Heart left ventricle (tissue), 16 donors: ENCODE measurements around the gene ZFAND3. TPM values are rescaled to one million over a fixed set of nuclear protein-coding genes. Genes with fewer than 3 reads are reported as not detected.

ENCODE experiments used
- ATAC-seq, 4 donors: fragments of 200-7000 bp; cut with Tn5 transposase; one replicate each; pipeline ENCODE4 v1.9.1; 2020 to 2022; ENCODE audit warnings: moderate library complexity in 4 of 4, mild to moderate bottlenecking in 3 of 4, moderate number of reproducible peaks in 1 of 4
- DNase-seq, 5 donors: peaks; one replicate each; pipeline ENCODE4 v3.0.0-alpha.2; 2020
- H3K27ac ChIP-seq, 12 donors: fragments of 200-600 bp; sonication (generic) in 4 of 12; one replicate each; pipeline versions ENCODE4 v1.5.0 to v1.8.0; 2016 to 2022; ENCODE audit warnings: mild to moderate bottlenecking in 2 of 12
- H3K27me3 ChIP-seq, 9 donors: fragments of 200-600 bp; sonication (generic) in 2 of 9; one replicate each; pipeline versions ENCODE4 v1.5.1 to v1.8.0; 2016 to 2022; ENCODE audit warnings: mild to moderate bottlenecking in 3 of 9
- H3K36me3 ChIP-seq, 9 donors: fragments of 200-600 bp; sonication (generic) in 2 of 9; one replicate each; pipeline versions ENCODE4 v1.5.0 to v1.8.0; 2018 to 2022; ENCODE audit warnings: mild to moderate bottlenecking in 2 of 9
- H3K4me1 ChIP-seq, 12 donors: fragments of 200-600 bp; sonication (generic) in 4 of 12; one replicate each; pipeline versions ENCODE4 v1.5.0 to v1.8.0; 2016 to 2022; ENCODE audit warnings: mild to moderate bottlenecking in 3 of 12
- H3K4me3 ChIP-seq, 12 donors: fragments of 200-600 bp; sonication (generic) in 4 of 12; one replicate each; pipeline versions ENCODE4 v1.5.0 to v1.8.0; 2017 to 2022; ENCODE audit warnings: mild to moderate bottlenecking in 9 of 12, moderate library complexity in 4 of 12
- H3K9me3 ChIP-seq, 12 donors: fragments of 200-600 bp; sonication (generic) in 4 of 12; one replicate each; pipeline versions ENCODE4 v1.5.0 to v1.8.0; 2016 to 2022; ENCODE audit warnings: mild to moderate bottlenecking in 1 of 12
- POLR2A ChIP-seq, 2 donors: fragments of 450-650 bp; IDR thresholded peaks; one replicate each; pipeline ENCODE4 v1.6.1; 2017; ENCODE audit warnings: antibody characterized with exemption in 2 of 2, mild to moderate bottlenecking in 2 of 2, moderate library complexity in 2 of 2
- WGBS, 4 donors: extraction: QIAGEN DNeasy Blood & Tissue Kit in 2 of 4; methylation state at CpG; one replicate each; pipeline versions ENCODE4 v1.1.5 to v1.1.7; 2013 to 2018; 5-methylcytosine and 5-hydroxymethylcytosine counted together
- intact Hi-C, 10 donors: fragments of 100-400 bp; cut with DNase I; formaldehyde crosslinking; loops; one replicate each; pipeline versions ENCODE4 v1.11.1 to v1.14.2; 2022
- polyA plus RNA-seq, 2 donors: library from polyadenylated mRNA; stranded (reverse); fragments of 200-250 nt; gene quantifications; one replicate each; pipeline ENCODE4 v1.2.3, GENCODE V29; 2013
- total RNA-seq, 9 donors: library from RNA; depleted of rRNA in 2 of 9; stranded (reverse); fragments of >200 nt in 2 of 9; fragmentation: NEBNext Ultra II Directional in 3 of 9; extraction: Animal tissue kit (Norgen Biotek cat#: 25700) in 3 of 9; gene quantifications; one replicate each; pipeline versions ENCODE4 v1.1.0 to v1.2.4, GENCODE V29; 2016 to 2023
- TF ChIP-seq, protein P1 (sequence below), 12 donors: fragments of 200-600 bp; sonication (generic) in 4 of 12; IDR thresholded peaks; one replicate each; pipeline versions ENCODE4 v1.5.0 to v1.8.0; 2018 to 2022; ENCODE audit warnings: antibody characterized with exemption in 12 of 12, mild to moderate bottlenecking in 5 of 12
- donor health status: ischemic (EF 13 %, LVEDD 7.1; RV severe dilation, severe dysfunction).
- donor health status: healthy with polysubstance abuse.
- donor health status: DM: no; HTN: yes; CAD: no.
- donor health status: DM: no; HTN: no; CAD: no.
- donor health status: ischemic (EF 25% LVEDD 6.9; RV normal size, moderate dysfunction).
- donor health status: ischemic (EF 25% LVEDD 5.7; RV mildly dilated, moderate dysfunction).
- donor health status: healthy.
- donor health status: DM: yes; HTN: yes; CAD: no.
- donor health status: ischemic (EF 35%, LVEDD 5.7; RV mildly dilated, moderate dysfunction).
- donor health status: nonischemic (EF 11% LVEDD 7.7; RV severe dilation, severe dysfunction).
- donor health status: DM: yes; HTN: yes; CAD: no.
- donor health status: PGD.
- donor health status: ischemic (EF 29% LVEDD 5.4; RV normal size, mild dysfunction).
- donor health status: nonischemic (EF 23%, LVEDD 6.1; RV moderate dilation, normal function).

ZFAND3 gene
- total and polyA plus RNA-seq, 11 donors = 29.1 to 114 (median 88.2) TPM

DNA sequence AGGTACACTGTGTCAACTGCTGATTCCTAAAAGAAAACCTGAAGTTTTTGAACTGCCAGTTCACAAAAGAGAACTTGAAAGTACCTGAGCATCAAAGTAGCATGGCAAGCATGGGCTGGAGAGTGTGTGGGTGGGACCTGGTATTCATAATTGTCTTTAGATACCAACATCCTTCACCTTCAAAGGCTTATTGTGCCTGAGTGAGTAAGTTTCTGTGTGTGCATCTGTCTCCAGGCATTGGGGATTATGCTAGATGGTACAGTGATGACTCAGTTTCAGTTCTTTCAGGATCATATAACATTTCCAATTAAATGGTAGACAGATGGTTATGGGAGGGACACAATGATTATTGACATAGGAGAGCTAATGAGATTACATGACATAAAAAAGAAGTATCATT, 238.5 kb downstream of the ZFAND3 start:
- no peak overlapping the region for H3K27ac ChIP-seq
- H3K4me3 ChIP-seq = no peak overlapping the region
- intact Hi-C loops = loop anchor here in 1 of 10 donors (2.0 kb wide), 1 partner anchor 33 kb away; no protein-coding TSS in a partner anchor
- no peak for TF ChIP-seq POLR2A (IDR thresholded peaks at IDR 0.05)
- TF ChIP-seq, protein P1, sequence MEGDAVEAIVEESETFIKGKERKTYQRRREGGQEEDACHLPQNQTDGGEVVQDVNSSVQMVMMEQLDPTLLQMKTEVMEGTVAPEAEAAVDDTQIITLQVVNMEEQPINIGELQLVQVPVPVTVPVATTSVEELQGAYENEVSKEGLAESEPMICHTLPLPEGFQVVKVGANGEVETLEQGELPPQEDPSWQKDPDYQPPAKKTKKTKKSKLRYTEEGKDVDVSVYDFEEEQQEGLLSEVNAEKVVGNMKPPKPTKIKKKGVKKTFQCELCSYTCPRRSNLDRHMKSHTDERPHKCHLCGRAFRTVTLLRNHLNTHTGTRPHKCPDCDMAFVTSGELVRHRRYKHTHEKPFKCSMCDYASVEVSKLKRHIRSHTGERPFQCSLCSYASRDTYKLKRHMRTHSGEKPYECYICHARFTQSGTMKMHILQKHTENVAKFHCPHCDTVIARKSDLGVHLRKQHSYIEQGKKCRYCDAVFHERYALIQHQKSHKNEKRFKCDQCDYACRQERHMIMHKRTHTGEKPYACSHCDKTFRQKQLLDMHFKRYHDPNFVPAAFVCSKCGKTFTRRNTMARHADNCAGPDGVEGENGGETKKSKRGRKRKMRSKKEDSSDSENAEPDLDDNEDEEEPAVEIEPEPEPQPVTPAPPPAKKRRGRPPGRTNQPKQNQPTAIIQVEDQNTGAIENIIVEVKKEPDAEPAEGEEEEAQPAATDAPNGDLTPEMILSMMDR (IDR thresholded peaks at IDR 0.05) = no peak
- peaks cover 0 to 18% (median 5%) of the 10 kb centered on the region in 12 donors for H3K4me1 ChIP-seq
- ATAC-seq (no peak), DNase-seq (no peak)
- peaks cover 0 to 18% (median 16%) of the 10 kb centered on the region in 9 donors for H3K36me3 ChIP-seq
- H3K9me3 ChIP-seq = no peaks in the 10 kb centered on the region
- no peaks in the 10 kb centered on the region for H3K27me3 ChIP-seq

DNA sequence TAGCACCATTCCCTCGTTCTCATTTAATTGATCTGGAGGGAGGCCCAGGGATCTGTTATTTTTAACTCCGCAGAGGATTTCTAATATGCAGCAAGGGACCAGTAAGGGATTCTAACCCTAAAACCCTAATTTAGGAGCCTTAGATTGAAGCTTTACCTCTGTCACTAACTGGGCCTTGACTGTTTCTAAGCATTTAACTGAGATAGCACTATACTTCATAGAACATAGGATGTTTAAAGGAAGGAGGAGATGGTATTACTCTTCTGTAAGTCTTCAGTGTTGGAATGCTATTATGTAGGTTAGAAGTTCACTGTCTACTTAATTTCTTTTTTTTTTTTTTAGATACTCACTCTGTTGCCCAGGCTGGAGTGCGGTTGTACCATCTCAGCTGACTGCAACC, 242.5 kb downstream of the ZFAND3 start:
- intact Hi-C loops = loop anchor here in 1 of 10 donors (10.0 kb wide), 1 partner anchor 267 kb away; no protein-coding TSS in a partner anchor
- H3K27me3 ChIP-seq = no peaks in the 10 kb centered on the region
- ATAC-seq = no peak
- peaks cover 0 to 35% (median 30%) of the 10 kb centered on the region in 9 donors for H3K36me3 ChIP-seq
- H3K9me3 ChIP-seq = no peaks in the 10 kb centered on the region
- no peak for DNase-seq
- WGBS, 4 donors = 86 to 93% (median 90%) methylated on average over 3 of the region's 3 CpGs
- no peak for TF ChIP-seq POLR2A (IDR thresholded peaks at IDR 0.05)
- TF ChIP-seq, protein P1 (IDR thresholded peaks at IDR 0.05) = no peak
- H3K4me1 ChIP-seq = peaks cover 0 to 3% (median 0%) of the 10 kb centered on the region in 12 donors
- no peak overlapping the region for H3K27ac ChIP-seq
- H3K4me3 ChIP-seq = no peak overlapping the region

DNA sequence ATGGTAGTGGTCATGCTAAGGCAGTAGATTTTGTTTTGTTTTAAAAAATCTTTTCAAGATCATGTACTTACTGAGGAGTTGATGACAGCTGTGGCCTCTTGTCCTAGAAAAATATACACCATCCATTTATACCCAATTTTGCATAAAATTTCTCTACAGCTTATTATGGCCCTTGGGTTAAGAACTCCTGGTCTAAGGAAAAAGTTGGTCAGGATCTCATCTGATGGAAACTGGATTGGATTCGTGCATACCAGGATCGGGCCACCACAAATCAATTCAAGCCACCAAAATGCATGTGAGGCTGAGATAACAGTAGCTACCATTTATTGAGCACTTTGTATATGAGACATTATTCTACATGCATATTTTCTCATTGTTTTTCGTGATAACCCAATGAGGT, 244.4 kb downstream of the ZFAND3 start:
- WGBS, 4 donors = 76 to 99% (median 98%) methylated on average over 3 of the region's 3 CpGs

DNA sequence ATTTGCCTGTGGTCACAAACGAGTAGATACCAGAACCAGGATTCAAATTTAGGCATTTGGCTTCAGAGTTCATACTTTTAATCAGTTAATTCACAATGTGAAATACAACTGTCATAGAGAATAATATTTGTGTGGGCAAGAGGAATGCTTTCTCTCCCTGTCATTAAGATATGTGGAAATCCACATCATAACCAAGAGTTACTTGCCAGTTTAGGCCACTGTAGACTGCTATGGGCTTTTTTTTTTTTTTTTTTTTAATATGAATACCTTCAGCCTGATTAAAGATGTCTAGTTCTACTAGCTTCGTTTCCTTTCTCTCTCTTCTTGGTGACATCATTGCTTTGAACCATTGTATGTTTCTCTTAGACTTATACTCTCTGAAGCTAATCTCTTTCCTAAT, 244.9 kb downstream of the ZFAND3 start:
- TF ChIP-seq, protein P1 (IDR thresholded peaks at IDR 0.05) = no peak
- no peak for TF ChIP-seq POLR2A (IDR thresholded peaks at IDR 0.05)
- no peak for ATAC-seq
- H3K9me3 ChIP-seq = no peaks in the 10 kb centered on the region
- H3K27ac ChIP-seq = no peak overlapping the region
- intact Hi-C loops = loop anchor here in 1 of 10 donors (10.0 kb wide), 1 partner anchor 270 kb away; no protein-coding TSS in a partner anchor
- H3K4me3 ChIP-seq = no peak overlapping the region
- DNase-seq = no peak
- WGBS, 4 donors = 91 to 96% (median 94%) methylated on average over 2 of the region's 2 CpGs
- H3K36me3 ChIP-seq = peaks cover 0 to 35% (median 30%) of the 10 kb centered on the region in 9 donors
- H3K27me3 ChIP-seq = no peaks in the 10 kb centered on the region
- peaks cover 0 to 18% (median 11%) of the 10 kb centered on the region in 12 donors for H3K4me1 ChIP-seq

More for the DNA sequence above, 244.4 kb downstream of the ZFAND3 start:
- peaks cover 0 to 14% (median 7%) of the 10 kb centered on the region in 12 donors for H3K4me1 ChIP-seq
- no peak overlapping the region for H3K4me3 ChIP-seq
- ATAC-seq (no peak), DNase-seq (no peak)
- no peak for TF ChIP-seq POLR2A (IDR thresholded peaks at IDR 0.05)
- TF ChIP-seq, protein P1 (IDR thresholded peaks at IDR 0.05) = no peak
- intact Hi-C loops = loop anchor here in 1 of 10 donors (10.0 kb wide), 1 partner anchor 269 kb away; no protein-coding TSS in a partner anchor
- H3K36me3 ChIP-seq = peaks cover 0 to 35% (median 30%) of the 10 kb centered on the region in 9 donors
- no peaks in the 10 kb centered on the region for H3K27me3 ChIP-seq
- H3K27ac ChIP-seq = no peak overlapping the region
- H3K9me3 ChIP-seq = no peaks in the 10 kb centered on the region
